C4-2B (cell line): ENCODE measurements around the gene USP17L18.
"Not testable (repeated sequence)": the region's sequence is repeated elsewhere in the genome, so short reads cannot be mapped to it uniquely, and the experiment has no call there.

Experiments used
- ZFX ChIP-seq: fragments of 450-650 bp; IDR thresholded peaks from 2 replicates; pipeline ENCODE4 v1.6.1; 2017
- TF ChIP-seq, protein P1 (sequence below): fragments of 450-650 bp; conservative IDR thresholded peaks from 2 replicates; pipeline ENCODE4 v1.5.1; 2017; ENCODE audit warnings: mild to moderate bottlenecking

- TF ChIP-seq, protein P1, sequence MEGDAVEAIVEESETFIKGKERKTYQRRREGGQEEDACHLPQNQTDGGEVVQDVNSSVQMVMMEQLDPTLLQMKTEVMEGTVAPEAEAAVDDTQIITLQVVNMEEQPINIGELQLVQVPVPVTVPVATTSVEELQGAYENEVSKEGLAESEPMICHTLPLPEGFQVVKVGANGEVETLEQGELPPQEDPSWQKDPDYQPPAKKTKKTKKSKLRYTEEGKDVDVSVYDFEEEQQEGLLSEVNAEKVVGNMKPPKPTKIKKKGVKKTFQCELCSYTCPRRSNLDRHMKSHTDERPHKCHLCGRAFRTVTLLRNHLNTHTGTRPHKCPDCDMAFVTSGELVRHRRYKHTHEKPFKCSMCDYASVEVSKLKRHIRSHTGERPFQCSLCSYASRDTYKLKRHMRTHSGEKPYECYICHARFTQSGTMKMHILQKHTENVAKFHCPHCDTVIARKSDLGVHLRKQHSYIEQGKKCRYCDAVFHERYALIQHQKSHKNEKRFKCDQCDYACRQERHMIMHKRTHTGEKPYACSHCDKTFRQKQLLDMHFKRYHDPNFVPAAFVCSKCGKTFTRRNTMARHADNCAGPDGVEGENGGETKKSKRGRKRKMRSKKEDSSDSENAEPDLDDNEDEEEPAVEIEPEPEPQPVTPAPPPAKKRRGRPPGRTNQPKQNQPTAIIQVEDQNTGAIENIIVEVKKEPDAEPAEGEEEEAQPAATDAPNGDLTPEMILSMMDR: not testable (repeated sequence)
- TF ChIP-seq ZFX: not testable (repeated sequence)
These were observed 38.1 kb upstream of the USP17L18 start, which contains the start of gene USP17L10 for GRCh38 chr4:9210357-9210756.
